Stomach (tissue), 9 donors: ENCODE results near the gene HECW1. TPM values are rescaled to one million over a fixed set of nuclear protein-coding genes. Genes with fewer than 3 reads are reported as not detected.

Experiments
- DNase-seq, 2 donors: peaks; one replicate each; pipeline versions ENCODE4 v3.0.0 to v3.0.0-alpha.2; 2013 to 2019
- H3K27ac ChIP-seq, 5 donors: fragments of 200-600 bp in 4 of 5; sonication (generic) in 4 of 5; one replicate each; pipeline ENCODE4 v1.5.1; 2013 to 2019; ENCODE audit warnings: mild to moderate bottlenecking in 1 of 5, moderate library complexity in 1 of 5
- H3K27me3 ChIP-seq, 3 donors: fragments of 200-600 bp; sonication (generic); one replicate each; pipeline ENCODE4 v1.5.1; 2017 to 2019; ENCODE audit warnings: mixed run types in 1 of 3
- H3K36me3 ChIP-seq, 4 donors: fragments of 200-600 bp; sonication (generic); 1 replicate in 3 of 4; 2 replicates in 1 of 4; pipeline ENCODE4 v1.5.1; 2016 to 2019
- H3K4me1 ChIP-seq, 4 donors: fragments of 200-600 bp; sonication (generic); one replicate each; pipeline ENCODE4 v1.5.1; 2016 to 2019
- H3K4me3 ChIP-seq, 4 donors: fragments of 200-600 bp; sonication (generic) in 3 of 4; one replicate each; pipeline ENCODE4 v1.5.1; 2016 to 2019; ENCODE audit warnings: mild to moderate bottlenecking in 1 of 4
- H3K9me3 ChIP-seq, 4 donors: fragments of 200-600 bp; sonication (generic); one replicate each; pipeline ENCODE4 v1.5.1; 2016 to 2019
- CTCF ChIP-seq, 7 experiments: fragments of 450-650 bp in 4 of 7; fragments of 200-600 bp in 3 of 7; sonication (generic) in 3 of 7; IDR thresholded peaks; one replicate each; pipeline ENCODE4 v1.5.1; 2016 to 2019; ENCODE audit warnings: antibody characterized with exemption in 7 of 7, control low read depth in 2 of 7, mild to moderate bottlenecking in 1 of 7
- EP300 ChIP-seq: sonication (generic); formaldehyde crosslinking; IDR thresholded peaks from one replicate; pipeline ENCODE4 v1.6.1; 2017; ENCODE audit warnings: antibody characterized with exemption
- POLR2A ChIP-seq, 4 donors: fragments of 450-650 bp; IDR thresholded peaks; one replicate each; pipeline ENCODE4 v1.6.1; 2016; ENCODE audit warnings: antibody characterized with exemption in 4 of 4, control low read depth in 2 of 4, mild to moderate bottlenecking in 1 of 4, moderate library complexity in 1 of 4
- POLR2AphosphoS5 ChIP-seq, 3 donors: sonication (generic); formaldehyde crosslinking; IDR thresholded peaks; one replicate each; pipeline ENCODE4 v1.6.1; 2016; ENCODE audit warnings: antibody characterized with exemption in 3 of 3
- WGBS, 5 donors: extraction: QIAGEN DNeasy Blood & Tissue Kit in 3 of 5; methylation state at CpG; one replicate each; pipeline versions ENCODE4 v1.1.5 to v1.1.7; 2013 to 2018; 5-methylcytosine and 5-hydroxymethylcytosine counted together
- intact Hi-C: fragments of 100-400 bp; cut with DNase I; formaldehyde crosslinking; loops from one replicate; pipeline ENCODE4 v1.15.1; 2023; ENCODE audit warnings: low total_unique reads
- polyA plus RNA-seq, 3 donors: library from polyadenylated mRNA; stranded (reverse); fragments of 200-250 nt; gene quantifications; one replicate each; pipeline ENCODE4 v1.2.3, GENCODE V29; 2013
- small RNA-seq, 4 donors: library from RNA; depleted of rRNA; stranded (forward); fragments of <200 nt; gene quantifications; one replicate each; pipeline ENCODE3, GENCODE V24; 2016
- total RNA-seq, 5 donors: library from RNA; depleted of rRNA; stranded (reverse); fragments of >200 nt; gene quantifications; one replicate each; pipeline versions ENCODE4 v1.1.0 to v1.2.3, GENCODE V29; 2014 to 2016
- donor health status: healthy with polysubstance abuse.
- donor health status: Bipolar disorder and iron deficiency.
- donor health status: healthy.

Gene HECW1
- total and polyA plus RNA-seq, 8 donors = 0.29 to 11.1 (median 1.4) TPM; not detected in 1

- DNase-seq = no peak
- TF ChIP-seq EP300 (no peak), POLR2AphosphoS5 (IDR thresholded peaks at IDR 0.05) (no peak), POLR2A (IDR thresholded peaks at IDR 0.05) (no peak), CTCF (IDR thresholded peaks at IDR 0.05) (no peak)
- no peaks in the 10 kb centered on the region for H3K27me3 ChIP-seq
- WGBS, 5 donors = 90 to 100% (median 96%) methylated on average over 1 of the region's 1 CpG
- no peak overlapping the region for H3K4me3 ChIP-seq
- H3K9me3 ChIP-seq = no peaks in the 10 kb centered on the region
- intact Hi-C loops = no loop called here
- H3K27ac ChIP-seq = no peak overlapping the region
- peaks cover 9 to 42% (median 28%) of the 10 kb centered on the region in 4 donors for H3K36me3 ChIP-seq
- H3K4me1 ChIP-seq = peaks cover 0 to 19% (median 0%) of the 10 kb centered on the region in 4 donors
Measured at GRCh38 chr7:43604251-43604650, 491.8 kb downstream of the HECW1 start.

GRCh38 chr7:43609097-43609496, 496.6 kb downstream of the HECW1 start:
- H3K27me3 ChIP-seq = no peaks in the 10 kb centered on the region
- peaks cover 0 to 25% (median 11%) of the 10 kb centered on the region in 4 donors for H3K4me1 ChIP-seq
- DNase-seq = no peak
- H3K36me3 ChIP-seq = peaks cover 9 to 47% (median 24%) of the 10 kb centered on the region in 4 donors
- 93 to 100% (median 97%) methylated on average over 2 of the region's 2 CpGs for WGBS, 5 donors
- H3K27ac ChIP-seq = no peak overlapping the region
- intact Hi-C loops = no loop called here
- no peak overlapping the region for H3K4me3 ChIP-seq
- no peak for TF ChIP-seq POLR2A (IDR thresholded peaks at IDR 0.05)
- TF ChIP-seq CTCF (IDR thresholded peaks at IDR 0.05) = no peak
- no peak for TF ChIP-seq EP300
- TF ChIP-seq POLR2AphosphoS5 (IDR thresholded peaks at IDR 0.05) = no peak
- H3K9me3 ChIP-seq = no peaks in the 10 kb centered on the region

DNA sequence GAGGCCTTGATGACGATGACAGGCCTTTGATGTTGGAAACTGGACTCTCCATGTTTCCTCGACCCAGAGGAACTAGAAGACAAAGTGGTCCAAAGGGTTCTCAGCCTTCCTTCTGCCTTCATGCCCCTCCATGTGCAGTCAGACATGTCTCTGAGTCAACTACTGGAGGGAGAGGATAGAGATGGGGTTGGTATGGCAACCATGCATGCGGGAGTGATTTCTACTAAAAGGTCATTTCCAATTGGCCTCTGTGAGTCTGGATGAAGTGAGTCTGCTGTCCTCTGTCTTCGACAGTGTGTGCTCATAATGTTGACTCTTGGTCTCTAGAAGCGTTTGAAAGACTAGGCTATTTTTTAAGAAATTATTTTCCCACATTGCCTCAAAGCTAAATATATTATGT, 499.7 kb downstream of the HECW1 start:
- DNase-seq = peak in 1 of 2 donors; percentile 24
- WGBS, 5 donors = 65 to 85% (median 79%) methylated on average over 5 of the region's 5 CpGs
- peak overlapping the region in 2 of 5 donors; percentile 8 to 44 for H3K27ac ChIP-seq
- no peak overlapping the region for H3K4me3 ChIP-seq
- no peaks in the 10 kb centered on the region for H3K9me3 ChIP-seq
- TF ChIP-seq CTCF (IDR thresholded peaks at IDR 0.05) (no peak), POLR2AphosphoS5 (IDR thresholded peaks at IDR 0.05) (no peak), EP300 (no peak), POLR2A (IDR thresholded peaks at IDR 0.05) (no peak)
- H3K36me3 ChIP-seq = peaks cover 14 to 61% (median 32%) of the 10 kb centered on the region in 4 donors
- peaks cover 0 to 29% (median 11%) of the 10 kb centered on the region in 4 donors for H3K4me1 ChIP-seq
- intact Hi-C loops = no loop called here
- no peaks in the 10 kb centered on the region for H3K27me3 ChIP-seq

GRCh38 chr7:43612599-43613589, 500.4 kb downstream of the HECW1 start:
- peak in 1 of 2 donors; percentile 50 for DNase-seq
- 49 to 75% (median 64%) methylated on average over 3 of the region's 3 CpGs for WGBS, 5 donors
- intact Hi-C loops = no loop called here
- Histone ChIP-seq H3K4me3 (no peak overlapping the region), H3K9me3 (no peaks in the 10 kb centered on the region), H3K36me3 (peaks cover 14 to 62% (median 35%) of the 10 kb centered on the region in 4 donors), H3K27ac (peak overlapping the region in 1 of 5 donors; percentile 44), H3K27me3 (no peaks in the 10 kb centered on the region), H3K4me1 (peaks cover 0 to 34% (median 13%) of the 10 kb centered on the region in 4 donors)
- TF ChIP-seq POLR2A (IDR thresholded peaks at IDR 0.05) (no peak), POLR2AphosphoS5 (IDR thresholded peaks at IDR 0.05) (no peak), EP300 (no peak), CTCF (IDR thresholded peaks at IDR 0.05) (no peak)

Small RNAs within 50 kb of the gene (small RNA-seq; reads per million reads assigned to genes)
- gene MIR3943 = 0 reads per million in 4 donors
- gene RF00019 = 0 reads per million in 4 donors
- 0 reads per million in 4 donors for gene RNU6-575P
- 0 reads per million in 4 donors for gene RNU7-35P

Other genes with a start within 250 kb of the HECW1 start
- 10 to 100 TPM in 1 of 5 donors, 1 to 10 TPM in 2, under 1 TPM in 1, not detected in 1; 0.58 to 31.7 (median 5.0) TPM for gene C7orf25, start 200.6 kb upstream of the HECW1 start, total RNA-seq
- 1 to 10 TPM; 2.0 to 4.5 (median 2.3) TPM for gene C7orf25, start 200.6 kb upstream of the HECW1 start, polyA plus RNA-seq
- 100 to 1,000 TPM in 2 of 5 donors, 10 to 100 TPM in 2, 1 to 10 TPM in 1; 9.4 to 278 (median 65.4) TPM for gene PSMA2, start 180.5 kb upstream of the HECW1 start, total RNA-seq
- gene PSMA2, start 180.5 kb upstream of the HECW1 start, polyA plus RNA-seq = 100 to 1,000 TPM; 143 to 152 (median 145) TPM
- gene MRPL32, start 180.3 kb upstream of the HECW1 start, total RNA-seq = 100 to 1,000 TPM in 1 of 5 donors, 10 to 100 TPM in 4; 15.9 to 158 (median 58.6) TPM
- 10 to 100 TPM; 60.5 to 76.8 (median 76.8) TPM for gene MRPL32, start 180.3 kb upstream of the HECW1 start, polyA plus RNA-seq